Fibroblast of peridontal ligament (primary cell): ENCODE results near the gene CFH.
"Not testable (repeated sequence)": the region's sequence is repeated elsewhere in the genome, so short reads cannot be mapped to it uniquely, and the experiment has no call there.

Experiments used
- DNase-seq: peaks from one replicate; pipeline ENCODE4 v3.0.0-alpha.2; 2010; ENCODE audit errors: extremely low read depth

CFH gene

DNA sequence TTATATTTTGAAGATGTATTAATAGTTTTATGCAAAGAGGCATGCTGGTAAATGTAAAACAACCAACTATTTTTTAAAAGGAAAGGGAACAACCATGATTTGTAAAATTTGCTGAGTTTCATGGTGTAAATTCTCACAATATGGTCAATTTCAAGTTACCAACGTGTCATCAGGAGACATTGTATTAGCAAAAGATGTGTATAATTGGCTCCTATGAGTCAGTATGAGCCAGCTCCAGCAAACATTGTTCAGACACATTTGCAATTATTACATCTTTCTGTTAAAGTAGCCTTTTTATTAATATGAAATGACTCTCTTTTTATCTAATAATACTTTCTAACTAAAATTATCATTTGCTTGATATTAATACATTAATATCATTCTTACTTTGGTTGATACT is 15.3 kb downstream of the CFH start:
- DNase-seq, result no peak

DNA sequence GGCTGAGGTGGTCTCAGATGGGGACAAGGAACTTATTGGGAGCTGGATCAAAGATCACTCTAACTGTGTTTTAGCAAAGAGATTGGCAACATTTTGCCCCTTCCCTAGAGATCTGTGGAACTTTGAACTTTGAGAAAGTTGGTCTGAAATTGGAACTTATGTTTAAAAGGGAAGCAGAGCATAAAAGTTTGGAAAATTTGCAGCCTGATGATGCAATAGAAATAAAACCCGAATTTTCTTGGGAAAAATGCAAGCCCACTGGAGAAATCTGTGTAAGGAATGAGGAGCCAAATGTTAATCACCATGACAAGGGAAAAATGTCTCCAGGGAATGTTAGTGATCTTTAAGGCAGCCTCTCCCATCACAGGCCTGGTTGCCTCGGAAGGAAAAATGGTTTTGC is 17.2 kb downstream of the CFH start:
- peak; percentile 53 for DNase-seq

DNA sequence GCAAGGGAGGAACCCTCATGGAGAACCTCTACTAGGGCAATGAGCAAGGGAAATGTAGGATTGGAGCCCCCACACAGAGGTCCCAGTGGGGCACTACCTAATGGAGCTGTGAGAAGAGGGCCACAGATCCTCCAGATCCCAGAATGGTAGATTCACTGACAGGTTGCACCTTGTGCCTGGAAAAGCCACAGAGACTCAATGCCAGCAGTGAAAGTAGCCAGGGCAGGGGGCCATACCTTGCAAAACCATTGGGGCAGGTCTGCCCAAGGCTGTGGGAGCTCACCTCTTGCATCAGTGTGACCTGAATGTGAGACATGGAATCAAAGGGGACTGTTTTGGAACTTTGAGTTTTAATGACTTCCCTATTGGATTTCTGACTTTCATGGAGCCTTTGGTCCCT is 17.9 kb downstream of the CFH start:
- no peak for DNase-seq

DNA sequence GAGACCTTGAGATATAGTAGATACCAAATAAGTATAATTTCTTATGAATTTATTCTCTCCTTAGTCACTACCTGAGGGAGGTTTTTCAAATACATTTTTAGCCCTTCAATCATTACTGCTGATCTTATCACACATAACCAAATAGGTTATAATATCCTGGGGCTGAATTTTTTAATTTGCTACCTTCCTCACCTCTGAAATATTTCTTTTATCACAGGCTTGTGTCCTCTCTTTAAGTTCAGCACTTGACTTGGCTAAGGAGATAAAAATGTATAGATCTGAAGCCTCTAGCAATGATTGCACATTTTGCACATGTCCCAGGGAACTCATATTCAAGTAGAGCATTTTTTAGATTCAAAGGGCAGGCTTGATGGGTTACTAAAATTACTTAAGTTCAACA is 23.1 kb downstream of the CFH start:
- no peak for DNase-seq

DNA sequence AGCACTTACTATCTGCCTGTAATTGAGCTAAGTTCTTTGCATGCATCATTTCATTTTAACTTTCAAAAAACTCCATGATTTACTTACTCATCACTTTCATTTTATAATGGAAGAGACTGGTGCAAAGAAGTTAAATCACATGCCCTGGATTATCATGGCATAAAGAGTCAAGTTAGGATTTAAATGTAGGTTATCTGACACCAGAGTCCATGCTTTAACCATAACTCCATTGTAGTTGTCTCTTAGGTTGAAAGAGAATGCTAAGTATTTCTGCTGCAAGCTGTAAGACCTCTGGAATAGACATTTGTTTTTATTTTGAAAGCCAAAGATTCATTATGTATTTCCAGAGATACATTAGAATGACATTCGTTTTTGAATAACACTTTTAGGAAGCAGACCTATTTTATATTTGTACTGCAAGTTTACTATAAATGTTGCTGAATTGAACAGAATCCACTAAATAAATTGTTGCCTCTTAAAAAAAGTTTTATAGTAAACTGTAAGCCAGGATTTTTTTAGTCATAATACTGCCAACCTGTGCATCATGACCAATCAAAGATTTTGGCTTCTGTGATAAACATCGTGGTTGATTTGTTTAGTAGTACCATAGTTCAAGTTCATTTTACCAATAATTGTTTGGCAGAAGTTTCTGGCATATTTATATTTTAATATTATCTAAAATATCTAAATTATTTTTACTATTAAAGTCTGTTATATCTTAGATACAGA is 26.1 kb downstream of the CFH start:
- DNase-seq, result peak; percentile 55

DNA sequence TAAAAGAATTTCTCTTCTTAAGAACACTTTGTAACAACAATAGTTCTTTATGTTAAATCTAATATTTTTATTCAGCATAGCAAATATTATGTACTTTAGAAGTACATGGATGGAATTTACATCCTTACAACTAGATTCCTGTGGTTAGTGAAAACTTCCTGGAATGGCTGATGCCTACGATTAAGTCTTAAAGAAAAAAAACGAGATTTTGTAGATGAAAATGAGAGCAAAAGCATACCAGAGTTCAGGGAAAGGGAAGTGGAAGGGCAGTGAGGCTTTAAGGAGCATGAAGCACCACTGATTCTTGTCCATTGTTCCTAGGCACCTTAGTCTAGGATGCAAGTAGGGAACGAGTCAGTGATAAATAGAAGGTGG is 26.7 kb downstream of the CFH start:
- DNase-seq, result peak; percentile 75

DNA sequence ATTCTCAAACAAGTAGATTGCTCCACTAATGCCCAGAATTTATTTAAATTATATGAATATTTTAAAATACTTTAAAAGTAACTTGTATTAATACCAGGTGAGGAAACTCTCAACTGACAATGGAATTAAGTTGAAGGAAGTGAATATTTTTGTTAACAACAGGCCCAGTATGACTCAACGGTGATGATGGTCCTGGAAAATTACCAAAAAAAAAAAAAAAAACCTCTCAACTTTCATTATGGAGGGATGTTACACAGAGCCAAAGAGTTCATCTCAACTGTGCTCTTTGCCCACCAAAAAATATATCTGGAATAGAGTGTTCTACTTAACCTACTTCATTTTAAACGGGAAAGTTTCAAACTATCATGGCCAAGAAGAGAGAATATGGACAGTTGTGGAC is 28.3 kb downstream of the CFH start:
- DNase-seq, result peak; percentile 23

DNA sequence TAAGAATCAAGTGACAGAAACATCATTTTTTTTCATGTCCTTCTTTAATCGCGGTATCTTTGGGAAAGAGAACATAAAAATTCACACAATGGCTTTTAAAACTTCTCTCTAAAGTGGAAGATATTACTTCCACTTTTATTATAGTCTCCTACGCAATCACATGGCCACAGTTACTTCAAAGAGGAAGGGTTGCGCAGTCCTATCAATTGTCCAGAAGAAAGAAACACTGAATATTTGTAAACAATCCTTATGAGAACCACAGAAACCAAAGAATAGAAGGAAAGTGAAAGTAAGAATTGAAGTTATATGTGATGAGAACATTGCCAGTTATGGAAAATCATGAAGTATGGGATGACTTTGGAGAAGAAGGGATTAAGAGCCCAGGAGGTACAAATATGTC is 32.6 kb downstream of the CFH start:
- DNase-seq, result peak; percentile 27

DNA sequence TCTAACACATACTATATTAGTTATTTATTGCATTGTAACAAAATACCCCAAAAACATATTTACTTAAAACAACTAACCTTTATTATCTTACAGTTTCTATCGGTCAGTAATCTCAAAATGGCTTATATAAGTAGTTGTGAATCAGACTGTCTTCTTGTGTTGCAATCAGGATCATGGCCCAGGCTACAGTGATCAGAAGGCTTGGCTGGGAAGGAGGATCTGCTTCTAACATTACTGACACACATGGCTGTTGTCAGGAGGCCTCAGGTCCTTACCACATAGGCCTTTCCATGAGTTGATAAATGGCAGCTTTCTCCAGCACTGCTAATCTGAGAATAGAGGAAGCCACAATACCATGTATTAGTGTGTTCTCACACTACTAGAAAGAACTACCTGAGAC is 33.7 kb downstream of the CFH start:
- no peak for DNase-seq

DNA sequence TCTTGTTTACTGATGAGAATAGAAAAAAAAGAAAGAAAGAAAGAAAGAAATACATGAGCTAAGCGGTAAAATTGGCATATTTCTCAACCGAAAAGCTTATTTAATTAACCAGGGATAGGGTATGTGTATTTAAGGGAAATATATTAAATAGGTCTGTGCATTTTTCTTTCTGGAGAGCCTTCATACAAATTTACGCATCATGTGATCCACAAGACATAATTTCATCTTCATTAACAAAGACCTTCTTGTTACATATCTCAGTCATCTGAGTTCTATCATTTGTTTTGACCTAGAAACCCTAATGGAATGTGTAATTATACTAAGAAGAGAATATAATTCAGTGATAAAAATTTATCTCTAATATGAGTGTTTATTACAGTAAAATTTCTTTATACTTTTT is 37.2 kb downstream of the CFH start:
- no peak for DNase-seq

DNA sequence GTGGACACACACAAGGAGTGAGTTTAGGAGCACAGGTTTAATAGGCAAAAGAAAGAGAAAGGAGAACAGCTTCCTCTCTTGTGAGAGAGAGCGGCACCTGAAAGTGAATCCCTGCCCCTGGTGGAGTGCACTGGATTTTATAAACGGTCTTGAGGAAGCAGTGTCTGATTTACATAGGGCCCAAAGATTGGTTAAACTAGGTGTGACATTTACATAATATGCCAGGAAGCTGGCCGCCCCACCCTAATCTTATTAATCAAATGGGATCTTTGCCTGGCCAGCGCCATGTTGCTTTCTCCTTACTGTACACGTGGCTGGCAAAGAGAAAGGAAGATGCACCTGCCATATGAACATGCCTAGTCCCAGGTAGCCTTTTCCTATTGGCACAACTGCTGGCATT is 38.7 kb downstream of the CFH start:
- DNase-seq, result no peak

DNA sequence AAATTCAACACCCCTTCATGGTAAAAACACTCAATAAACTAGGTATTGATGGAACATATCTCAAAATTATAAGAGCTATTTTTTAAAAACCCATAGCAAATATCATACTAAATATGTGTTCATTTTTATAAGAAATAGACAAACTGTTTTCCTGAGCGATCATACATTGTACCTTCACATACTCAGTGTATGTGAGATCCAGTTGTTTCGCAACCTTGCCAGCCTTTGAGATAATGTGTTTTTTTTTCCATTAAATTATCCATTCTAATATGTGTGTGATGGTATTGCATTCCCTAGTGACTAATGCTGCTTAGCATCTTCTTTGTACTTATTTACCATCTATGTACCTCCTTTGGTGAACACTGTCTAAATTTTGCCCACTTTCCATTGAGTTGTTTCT is 47.1 kb downstream of the CFH start:
- DNase-seq, result no peak

DNA sequence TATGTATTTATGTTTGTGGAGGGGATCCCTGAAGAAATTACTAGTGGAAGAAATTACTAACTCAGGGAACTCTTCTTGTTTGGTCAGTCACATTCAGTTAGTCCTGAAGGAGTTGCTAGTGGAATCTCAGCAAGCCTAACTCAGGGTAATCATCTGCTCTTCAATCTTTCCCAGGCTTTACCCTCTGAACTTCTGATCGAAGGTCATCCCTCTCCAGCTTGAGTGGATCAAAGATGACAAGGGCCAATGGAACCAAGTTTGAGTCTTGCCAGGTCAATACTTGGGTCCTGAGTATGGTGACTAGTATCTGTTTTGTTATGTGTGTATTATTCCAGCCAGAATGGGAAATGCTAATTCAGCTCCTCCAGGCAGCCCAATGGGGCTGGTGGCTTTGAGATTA is 49.3 kb downstream of the CFH start:
- no peak for DNase-seq

DNA sequence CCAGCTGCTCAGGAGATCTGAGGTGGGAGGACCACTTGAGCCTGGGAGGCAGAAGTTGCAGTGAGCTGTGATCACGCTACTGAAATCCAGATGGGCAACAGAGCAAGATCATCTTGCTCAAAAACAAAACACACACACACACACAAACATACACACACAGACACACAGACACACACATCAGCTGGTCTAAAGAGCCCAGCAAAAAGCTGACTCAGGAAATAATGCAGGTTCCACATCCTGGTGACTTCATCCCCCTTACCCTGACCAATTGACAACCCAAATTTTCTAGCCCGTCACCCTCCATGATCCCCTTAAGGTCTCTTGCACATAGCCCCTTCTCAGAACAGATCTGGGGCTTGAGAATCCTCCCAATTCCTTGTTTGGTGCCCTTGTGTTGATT is 58.0 kb downstream of the CFH start:
- DNase-seq, result not testable (repeated sequence)

DNA sequence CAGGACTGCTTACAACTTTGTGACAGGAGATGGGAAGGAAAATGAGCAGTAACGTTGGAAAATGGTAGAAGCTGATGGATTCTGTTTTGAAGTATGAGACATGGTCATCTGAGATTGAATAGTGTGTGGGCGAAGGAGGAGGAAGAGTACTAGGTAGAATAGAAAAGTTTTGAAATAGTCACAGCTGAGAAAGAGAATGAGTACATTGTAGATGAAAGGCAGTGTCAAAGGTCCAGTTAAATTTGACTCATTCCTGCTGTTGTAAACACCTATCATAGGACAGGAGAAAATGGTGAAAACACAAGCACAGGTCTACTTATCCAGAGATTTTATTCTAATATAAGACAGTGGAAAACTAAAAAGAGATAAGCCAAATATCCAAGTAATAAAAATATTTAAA is 66.0 kb downstream of the CFH start:
- no peak for DNase-seq

DNA sequence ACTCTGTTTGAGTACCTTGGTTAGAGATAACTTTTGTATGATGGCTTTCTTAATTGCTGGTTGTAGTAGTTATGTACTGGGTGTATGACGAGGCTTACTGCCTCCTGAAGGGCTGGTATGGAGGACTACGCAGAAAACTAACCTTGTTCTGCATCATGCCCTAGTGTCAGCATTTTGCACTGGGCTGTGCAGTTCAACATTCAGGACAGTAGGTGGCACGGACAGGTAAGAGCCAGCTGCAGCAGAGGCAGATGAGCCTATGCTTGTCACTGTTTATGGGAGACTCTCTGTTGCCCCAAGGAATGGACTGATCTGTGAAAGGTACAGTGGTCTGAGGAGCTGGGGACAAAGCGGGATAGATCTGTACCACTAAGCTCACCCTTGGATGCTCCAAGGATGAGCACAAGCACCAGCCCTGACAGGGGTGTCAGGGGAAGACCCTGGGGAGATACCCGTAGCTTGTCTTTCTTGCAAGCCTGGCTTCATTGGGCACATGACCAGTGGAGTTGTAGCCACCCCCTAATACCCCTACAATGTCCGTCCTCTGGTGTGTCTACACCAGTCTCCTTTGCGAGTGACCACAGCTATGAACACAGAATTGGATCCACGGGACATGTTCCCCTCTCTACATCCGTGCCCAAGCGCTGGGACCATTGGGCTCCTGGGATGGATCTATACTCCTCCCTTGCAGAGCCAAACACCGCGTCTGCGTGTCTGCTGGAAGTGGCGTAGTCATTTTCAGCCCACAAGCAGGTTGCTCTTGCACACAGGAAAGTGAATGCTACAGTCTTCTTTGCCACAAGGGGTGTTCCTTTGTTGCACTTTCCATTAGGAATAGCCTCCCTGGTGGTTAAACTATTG is 71.7 kb downstream of the CFH start:
- DNase-seq, result peak; percentile 12

DNA sequence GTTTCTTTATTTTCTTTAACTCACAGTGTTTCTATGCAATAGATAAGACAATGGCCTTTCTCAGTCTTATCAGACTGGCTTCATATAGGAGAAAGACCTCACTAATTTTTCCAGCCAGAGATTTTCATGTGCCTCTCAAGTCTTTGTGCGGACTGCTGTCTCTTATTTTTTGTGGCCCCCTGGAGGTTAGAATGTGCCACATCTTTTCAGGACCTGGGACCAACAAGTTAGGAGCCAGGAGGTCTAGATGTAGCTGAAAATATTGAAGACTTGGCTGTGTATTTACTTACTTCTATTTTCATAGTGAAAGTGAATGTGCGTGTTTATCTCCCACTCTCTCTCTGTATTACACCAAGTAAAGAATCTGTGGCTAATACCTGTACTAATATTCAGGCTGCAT is 80.7 kb downstream of the CFH start:
- DNase-seq, result no peak

DNA sequence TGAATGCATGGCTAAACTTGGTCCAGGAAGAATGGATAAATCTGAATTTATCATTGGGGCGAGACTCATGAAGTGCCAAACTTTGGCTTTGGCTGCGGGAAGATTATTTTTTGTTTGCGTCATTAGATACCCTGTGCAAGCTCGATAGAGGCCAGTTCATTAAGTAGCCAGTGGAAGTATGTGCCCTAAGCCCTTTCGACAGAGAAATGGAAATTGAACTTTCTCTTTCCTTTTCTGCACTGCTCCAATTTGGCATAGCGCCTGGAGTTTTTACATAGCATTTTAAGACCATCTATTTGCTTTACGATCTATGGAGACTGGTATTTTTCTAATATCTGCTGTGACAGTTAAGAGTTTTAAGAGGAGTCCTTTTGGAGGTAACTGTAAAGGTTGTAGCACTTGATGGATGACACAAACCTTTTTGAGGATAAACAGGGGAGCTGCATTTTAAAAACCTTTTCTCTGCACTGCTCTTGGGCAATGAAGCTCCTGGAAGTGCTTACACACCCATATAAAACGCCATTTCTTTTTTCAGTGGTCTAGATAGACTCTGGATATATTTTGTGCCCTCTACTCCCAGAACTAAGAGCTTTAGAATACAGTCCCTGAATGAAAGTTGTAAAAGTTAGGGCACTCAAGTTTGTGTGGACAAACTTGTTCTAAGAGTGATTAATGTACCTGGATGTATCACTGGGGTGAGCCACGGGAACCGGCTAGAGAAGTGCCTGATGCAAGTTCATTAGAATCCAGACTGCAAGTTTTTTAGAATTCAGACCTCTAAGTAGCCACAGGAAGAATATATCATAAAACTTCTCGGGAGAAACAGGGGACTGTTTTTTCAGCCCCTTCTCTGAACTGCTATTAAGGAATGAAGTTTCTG is 81.5 kb downstream of the CFH start:
- DNase-seq, result peak; percentile 8

DNA sequence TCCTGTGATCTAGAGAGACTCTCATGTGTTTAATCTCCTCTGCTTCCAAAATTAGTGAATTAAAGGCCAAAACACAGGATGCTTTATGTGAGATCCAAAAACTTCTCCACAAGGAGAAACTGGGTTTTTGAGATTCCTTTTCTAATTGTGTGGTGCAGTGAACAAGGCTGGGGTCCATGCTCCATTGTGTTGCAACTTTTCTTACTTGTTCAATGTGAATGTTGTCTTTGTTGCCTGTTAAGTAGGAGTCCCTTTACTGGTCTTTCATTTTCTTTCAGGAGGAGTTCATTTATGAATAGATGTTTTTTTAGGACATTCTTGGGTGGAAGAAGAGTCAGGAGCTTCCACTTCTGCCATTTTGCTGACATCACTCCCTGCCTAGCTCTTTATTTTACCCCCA is 82.2 kb downstream of the CFH start:
- DNase-seq, result no peak

DNA sequence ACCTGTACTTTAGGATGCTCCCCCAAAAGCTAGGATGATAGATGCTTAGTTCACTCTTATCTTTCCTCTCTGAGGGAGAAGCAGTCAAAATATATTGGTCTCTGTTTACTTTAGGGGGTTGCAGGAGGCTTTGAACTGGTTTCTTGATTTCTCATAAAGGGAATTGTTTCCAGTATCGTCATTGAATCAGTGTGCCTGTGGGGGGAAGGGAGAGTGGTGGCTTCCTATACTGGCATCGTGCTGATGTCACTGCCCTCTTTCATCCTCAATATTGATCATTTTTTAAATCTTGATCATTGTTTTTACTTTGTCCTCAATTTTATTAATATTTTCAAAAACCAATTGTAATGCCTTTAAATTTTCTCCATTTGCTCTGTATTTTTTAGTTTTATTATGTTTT is 82.6 kb downstream of the CFH start:
- no peak for DNase-seq

DNA sequence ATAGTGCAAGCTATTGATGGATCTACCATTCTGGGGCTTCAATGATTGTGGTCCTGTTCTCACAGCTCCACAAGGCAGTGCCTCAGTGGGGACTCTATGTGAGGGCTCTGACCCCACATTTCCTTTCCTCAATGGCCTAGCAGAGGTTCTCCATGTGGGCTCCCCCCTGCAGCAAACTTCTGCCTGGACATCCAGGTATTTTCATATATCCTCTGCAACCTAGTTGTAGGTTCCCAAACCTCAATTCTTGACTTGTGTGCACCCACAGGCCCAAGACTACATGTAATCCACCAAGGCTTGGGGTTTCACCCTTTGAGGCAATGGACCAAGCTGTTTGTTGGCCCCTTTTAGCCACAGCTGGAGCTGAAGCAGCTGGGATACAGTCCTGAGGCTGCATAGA is 86.9 kb downstream of the CFH start:
- no peak for DNase-seq

DNA sequence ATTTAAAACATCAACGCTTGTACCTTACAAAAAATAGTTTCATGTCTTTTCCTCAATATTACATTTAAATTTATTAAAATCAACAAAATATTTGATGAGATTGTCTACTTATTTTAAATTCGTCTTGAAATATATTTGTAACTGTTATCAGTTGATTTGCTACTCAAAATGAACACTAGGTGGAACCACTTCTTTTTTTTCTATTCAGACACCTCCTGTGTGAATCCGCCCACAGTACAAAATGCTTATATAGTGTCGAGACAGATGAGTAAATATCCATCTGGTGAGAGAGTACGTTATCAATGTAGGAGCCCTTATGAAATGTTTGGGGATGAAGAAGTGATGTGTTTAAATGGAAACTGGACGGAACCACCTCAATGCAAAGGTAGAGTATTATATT is 91.4 kb downstream of the CFH start:
- peak; percentile 55 for DNase-seq
